NT2/D1 (cell line): Measurements from ENCODE around the gene KREMEN2.

Experiments used
- YY1 ChIP-seq: IDR thresholded peaks from 2 replicates; pipeline ENCODE4 v1.6.1; 2011; ENCODE audit not compliant: insufficient read length, insufficient read depth
- ZNF274 ChIP-seq: IDR thresholded peaks from 2 replicates; pipeline ENCODE4 v1.6.1; 2011; ENCODE audit warnings: mild to moderate bottlenecking, low read depth, low read length

DNA sequence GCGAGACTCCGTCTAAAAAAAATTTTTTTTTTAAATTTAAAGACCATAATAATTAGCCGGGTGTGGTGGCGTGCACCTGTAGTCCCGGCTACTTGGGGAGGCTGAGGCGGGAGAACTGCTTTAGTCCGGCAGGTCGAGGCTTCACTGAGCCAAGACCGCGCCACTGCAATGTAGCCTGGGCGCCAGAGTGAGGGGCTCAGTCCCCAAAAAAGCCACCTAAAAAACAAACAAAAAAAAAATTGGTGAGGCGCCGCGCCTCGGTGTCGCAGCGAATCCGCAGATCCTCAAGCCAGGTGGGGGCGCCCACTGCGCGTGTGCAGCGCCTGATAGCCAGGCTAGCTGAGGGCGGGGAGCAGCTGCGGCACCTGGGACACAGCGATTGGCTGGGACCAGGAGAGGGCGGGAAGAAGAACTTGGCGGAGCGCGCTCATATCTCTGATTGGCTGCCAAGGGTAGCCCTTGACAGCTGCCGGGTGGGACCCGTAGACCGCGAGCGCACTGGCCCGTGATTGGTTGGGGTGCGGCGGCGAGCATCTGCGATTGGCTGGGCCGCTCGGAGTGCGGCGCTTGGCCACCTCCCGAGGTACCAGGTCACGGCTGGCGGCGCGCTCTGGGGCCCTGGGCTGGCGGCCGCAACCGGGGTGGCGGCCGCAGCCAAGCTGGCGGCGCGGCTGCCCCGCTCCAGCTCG, 39.7 kb downstream of the KREMEN2 start:
- TF ChIP-seq YY1 (no peak), ZNF274 (no peak)
